Measurements from ENCODE around the gene DUSP22. TPM values are rescaled to one million over a fixed set of nuclear protein-coding genes. Genes with fewer than 3 reads are reported as not detected.

Gene DUSP22
- total and polyA plus RNA-seq, 2 experiments from 2014 or later, result 12.8 to 36.8 TPM

GRCh38 chr6:324116-324728 is 31.9 kb downstream of the DUSP22 start:
- H3K9me3 Mint-ChIP-seq, result peaks cover 16% of the 10 kb centered on the region
- H3K4me1 ChIP-seq (ENCODE audit: insufficient read depth), result peaks cover 13% of the 10 kb centered on the region; the same call in 1 of the 2 replicates
- no peak overlapping the region for H3K27ac Mint-ChIP-seq
- H3K79me2 ChIP-seq (replicated peaks; ENCODE audit: insufficient read depth), result peaks cover 5% of the 10 kb centered on the region; the same call in 1 of the 2 replicates
- DNase-seq (ENCODE audit: low spot score) (no peak), ATAC-seq (peak; percentile 51)
- H3K4me3 Mint-ChIP-seq, result no peak overlapping the region
- no peaks in the 10 kb centered on the region for H3K27me3 ChIP-seq (ENCODE audit: insufficient read depth)
- H3K36me3 Mint-ChIP-seq (ENCODE audit: low read depth), result peaks cover 20% of the 10 kb centered on the region
- no peaks in the 10 kb centered on the region; the same call in 1 of the 2 replicates for H4K20me1 ChIP-seq (replicated peaks; ENCODE audit: insufficient read depth)
- TF ChIP-seq REST (IDR thresholded peaks at IDR 0.05; ENCODE audit: unreplicated experiment), result no peak
- no peak for TF ChIP-seq CREB1 (CRISPR knock-in tag; IDR thresholded peaks at IDR 0.05; ENCODE audit: low read depth)
- no peak for TF ChIP-seq ZNF462 (CRISPR knock-in tag; IDR thresholded peaks at IDR 0.05)
- TF ChIP-seq ZNF331 (CRISPR knock-in tag; IDR thresholded peaks at IDR 0.05; ENCODE audit: low read depth), result no peak
- TF ChIP-seq STAT1 (IDR thresholded peaks at IDR 0.05; ENCODE audit: unreplicated experiment), result no peak
- no peak for TF ChIP-seq EZH2phosphoT487 (IDR thresholded peaks at IDR 0.05; ENCODE audit: unreplicated experiment)
- TF ChIP-seq NANOG (IDR thresholded peaks at IDR 0.05; ENCODE audit: borderline replicate concordance), result no peak
- TF ChIP-seq ETS1 (IDR thresholded peaks at IDR 0.05), result no peak
- no peak for TF ChIP-seq JUNB (IDR thresholded peaks at IDR 0.05; ENCODE audit: unreplicated experiment)
- no peak for TF ChIP-seq EZH2 (IDR thresholded peaks at IDR 0.05; ENCODE audit: low read depth, unreplicated experiment)
- no peak for TF ChIP-seq POLR2AphosphoS5 (IDR thresholded peaks at IDR 0.05; ENCODE audit: low read depth)
- H2AFZ ChIP-seq, result no peak overlapping the region
- H3K27me3 Mint-ChIP-seq (ENCODE audit: insufficient read depth, low read depth, poor library complexity), result peaks cover 4% of the 10 kb centered on the region
- H3K4me2 ChIP-seq, result no peak overlapping the region
- no peaks in the 10 kb centered on the region for H3F3A ChIP-seq (replicated peaks; ENCODE audit: low read depth)
- no peak overlapping the region for H3K27ac ChIP-seq (ENCODE audit: low read depth)
- no peak overlapping the region for H3K4me3 ChIP-seq
- no peaks in the 10 kb centered on the region; the same call in 1 of the 2 replicates for H3K9me2 ChIP-seq (ENCODE audit: insufficient read depth)
- no peaks in the 10 kb centered on the region; the same call in 1 of the 2 replicates for H3K36me3 ChIP-seq (ENCODE audit: insufficient read depth)
- H3K4me1 Mint-ChIP-seq, result no peaks in the 10 kb centered on the region; the same call in 1 of the 3 replicates
